GM19395 (cell line): ENCODE results near the gene ZBTB21.

Experiments
- ATAC-seq: cut with Tn5 transposase; IDR thresholded peaks from one replicate; pipeline ENCODE4 v1.9.1; 2021; ENCODE audit warnings: mild to moderate bottlenecking, moderate library complexity; ENCODE audit not compliant: unreplicated experiment

The ZBTB21 gene

GRCh38 chr21:42009831-42010506 lies at the start of gene ZBTB21:
Gene ZBTB21 (minus strand): TSS chr21:42010360. CDS start chr21:41994095, 16,265 bp downstream.
- peak; percentile 75 for ATAC-seq

GRCh38 chr21:42059721-42060120 lies 49.6 kb upstream of the ZBTB21 start:
- ATAC-seq: no peak

GRCh38 chr21:42059141-42059540 lies 49.0 kb upstream of the ZBTB21 start:
- no peak for ATAC-seq

GRCh38 chr21:42058631-42059111 lies 48.5 kb upstream of the ZBTB21 start:
- ATAC-seq: no peak

GRCh38 chr21:42057851-42058437 lies 47.8 kb upstream of the ZBTB21 start:
- ATAC-seq: no peak

- ATAC-seq: no peak
Measured at GRCh38 chr21:42056996-42057689, 47.0 kb upstream of the ZBTB21 start.

- no peak for ATAC-seq
Measured at GRCh38 chr21:42056468-42056867, 46.3 kb upstream of the ZBTB21 start.

- ATAC-seq: no peak
Measured at GRCh38 chr21:42055425-42055824, 45.3 kb upstream of the ZBTB21 start.

- no peak for ATAC-seq
Measured at GRCh38 chr21:42051788-42052187, 41.6 kb upstream of the ZBTB21 start.

GRCh38 chr21:42049578-42050430 lies 39.6 kb upstream of the ZBTB21 start:
- ATAC-seq: no peak

- ATAC-seq: no peak
Measured at GRCh38 chr21:42048870-42049577, 38.9 kb upstream of the ZBTB21 start.

- no peak for ATAC-seq
Measured at GRCh38 chr21:42047821-42048613, 37.9 kb upstream of the ZBTB21 start.

GRCh38 chr21:42044871-42045495 lies 34.8 kb upstream of the ZBTB21 start:
- no peak for ATAC-seq

- ATAC-seq: no peak
Measured at GRCh38 chr21:42043961-42044360, 33.8 kb upstream of the ZBTB21 start.

GRCh38 chr21:42043201-42043895 lies 33.2 kb upstream of the ZBTB21 start:
- ATAC-seq: no peak

- no peak for ATAC-seq
Measured at GRCh38 chr21:42042651-42043050, 32.5 kb upstream of the ZBTB21 start.

GRCh38 chr21:42041711-42042110 lies 31.6 kb upstream of the ZBTB21 start:
- no peak for ATAC-seq

GRCh38 chr21:42041246-42041645 lies 31.1 kb upstream of the ZBTB21 start:
- no peak for ATAC-seq
